Stimulated activated CD4-positive, alpha-beta T cell treated with anti-CD3 and anti-CD28 coated beads, Interleukin-15, amount 100 ng/mL, for 48 hours (primary cell): ENCODE measurements around the gene KIF23.
A peak's percentile ranks its signal among the peaks of the same experiment; 100 is the strongest.
"Not testable (repeated sequence)": the region's sequence is repeated elsewhere in the genome, so short reads cannot be mapped to it uniquely, and the experiment has no call there.

Experiments
- DNase-seq, 2 donors: peaks; one replicate each; pipeline ENCODE4 v3.0.0-alpha.2; 2020; ENCODE audit warnings: low read depth in 2 of 2

Gene KIF23

DNA sequence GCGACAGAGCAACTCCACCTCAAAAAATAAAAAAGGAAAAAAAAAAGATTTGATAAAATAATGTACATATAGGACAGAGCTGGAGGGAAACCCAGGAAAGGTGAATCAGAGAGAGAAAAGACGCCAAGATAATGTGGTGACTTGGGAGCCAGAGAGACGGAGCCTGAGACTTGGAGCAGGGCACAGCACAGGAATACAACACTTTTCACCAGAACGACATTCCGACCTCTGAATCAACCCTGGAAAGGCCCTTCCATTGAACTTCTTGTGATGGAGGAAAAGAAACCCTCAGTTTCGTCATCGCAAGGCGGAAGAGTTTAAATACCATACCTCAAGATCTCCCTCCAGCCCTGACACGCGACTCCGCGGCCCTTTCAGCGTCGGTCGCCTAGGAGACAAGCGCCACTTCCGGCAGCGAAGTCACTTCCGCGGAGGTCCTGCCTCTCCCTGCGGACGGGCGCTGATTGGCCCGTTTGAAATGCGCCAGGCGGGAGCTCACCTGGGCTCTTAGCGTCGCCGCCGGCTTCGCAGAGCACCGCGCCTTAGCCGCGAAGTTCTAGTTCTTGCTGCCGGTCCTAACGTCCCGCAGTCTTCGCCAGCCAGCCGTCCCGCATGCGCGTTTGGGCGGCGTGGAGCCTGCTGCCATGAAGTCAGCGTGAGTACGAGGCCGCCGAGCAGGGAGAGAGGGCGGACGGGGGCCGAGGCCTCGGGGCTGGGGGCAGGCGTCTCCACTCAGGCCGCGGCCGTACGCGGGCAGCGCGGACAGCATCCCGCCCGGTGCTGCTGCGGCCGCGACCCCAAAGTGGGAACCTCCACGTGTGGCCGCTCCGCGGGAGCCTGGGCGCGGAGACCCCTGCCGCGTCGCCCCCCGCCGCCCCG, at the start of gene KIF23:
KIF23 (plus strand) TSS at position 528 of the 879 bp plus-strand sequence; CDS start at position 645, 117 bp downstream.
- DNase-seq, result peak; percentile 87 to 88

- no peak for DNase-seq
Measured at GRCh38 chr15:69367236-69367635, 46.9 kb upstream of the KIF23 start.

- DNase-seq, result no peak
Measured at GRCh38 chr15:69369631-69370030, 44.5 kb upstream of the KIF23 start.

- no peak for DNase-seq
Measured at GRCh38 chr15:69373406-69373805, 40.7 kb upstream of the KIF23 start.

DNA sequence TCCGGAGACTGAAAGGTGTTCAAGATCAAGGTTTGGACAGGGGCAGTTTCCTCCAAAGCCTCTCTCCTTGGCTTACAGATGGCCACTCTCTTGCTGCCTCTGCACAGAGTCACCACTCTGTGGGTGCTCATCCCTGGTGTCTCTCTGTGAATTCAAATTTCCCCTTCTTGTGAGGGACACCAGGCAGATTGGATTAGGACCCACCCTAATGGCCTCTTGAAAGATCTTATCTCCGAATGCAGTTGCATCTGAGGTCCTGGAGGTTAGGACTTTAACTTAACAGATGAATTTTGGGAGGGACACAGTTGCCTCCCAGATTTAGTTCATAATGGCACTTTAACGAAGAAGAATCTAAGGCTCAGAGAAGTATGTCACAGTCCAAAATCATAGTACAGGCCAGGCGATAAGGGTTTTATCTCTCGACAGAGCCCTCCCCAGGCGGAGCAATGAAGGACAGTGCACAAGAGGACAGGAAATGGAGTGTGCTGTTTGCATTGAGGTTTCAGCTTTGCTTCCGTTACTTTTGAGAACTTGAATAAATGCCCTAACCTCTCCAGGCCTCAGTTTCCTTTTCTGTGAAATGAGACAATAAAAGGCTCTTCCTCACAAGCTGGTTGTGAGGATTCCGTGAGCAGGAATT, 38.9 kb upstream of the KIF23 start:
- no peak for DNase-seq

DNA sequence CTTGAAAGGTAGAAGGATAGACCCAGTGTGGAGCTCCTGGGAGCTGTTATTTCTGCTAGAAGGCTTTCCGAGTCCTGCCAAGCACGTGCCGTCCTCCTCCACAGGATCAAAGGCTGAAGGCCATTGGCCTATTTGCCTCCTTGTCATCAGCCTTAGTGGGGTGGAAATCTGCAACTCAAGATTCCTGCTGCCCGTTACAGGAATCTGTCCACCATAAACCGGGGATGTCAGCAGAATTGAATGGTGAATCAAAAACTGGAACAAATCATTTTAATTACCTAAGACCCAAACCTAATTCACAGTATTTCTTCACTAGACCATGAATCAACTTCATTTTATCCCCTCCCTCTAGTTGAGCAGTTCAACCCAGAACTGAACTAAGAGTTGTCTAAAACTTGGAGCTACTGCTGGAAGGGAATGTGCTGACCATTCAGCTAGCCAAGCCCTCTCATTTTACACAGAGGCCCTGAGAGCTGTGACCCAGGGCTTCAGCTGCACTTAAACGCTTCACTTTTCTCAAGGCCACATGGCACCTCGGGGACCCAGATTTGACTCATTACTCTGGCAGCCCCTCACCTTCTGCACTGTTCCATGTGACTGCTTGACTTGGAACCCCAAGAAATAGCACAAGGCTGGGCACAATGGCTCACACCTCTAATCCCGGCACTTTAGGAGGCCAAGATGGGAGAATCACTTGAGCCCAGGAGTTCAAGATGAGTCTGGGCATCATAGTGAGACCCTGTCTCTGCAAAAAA, 36.8 kb upstream of the KIF23 start:
- DNase-seq, result no peak

DNA sequence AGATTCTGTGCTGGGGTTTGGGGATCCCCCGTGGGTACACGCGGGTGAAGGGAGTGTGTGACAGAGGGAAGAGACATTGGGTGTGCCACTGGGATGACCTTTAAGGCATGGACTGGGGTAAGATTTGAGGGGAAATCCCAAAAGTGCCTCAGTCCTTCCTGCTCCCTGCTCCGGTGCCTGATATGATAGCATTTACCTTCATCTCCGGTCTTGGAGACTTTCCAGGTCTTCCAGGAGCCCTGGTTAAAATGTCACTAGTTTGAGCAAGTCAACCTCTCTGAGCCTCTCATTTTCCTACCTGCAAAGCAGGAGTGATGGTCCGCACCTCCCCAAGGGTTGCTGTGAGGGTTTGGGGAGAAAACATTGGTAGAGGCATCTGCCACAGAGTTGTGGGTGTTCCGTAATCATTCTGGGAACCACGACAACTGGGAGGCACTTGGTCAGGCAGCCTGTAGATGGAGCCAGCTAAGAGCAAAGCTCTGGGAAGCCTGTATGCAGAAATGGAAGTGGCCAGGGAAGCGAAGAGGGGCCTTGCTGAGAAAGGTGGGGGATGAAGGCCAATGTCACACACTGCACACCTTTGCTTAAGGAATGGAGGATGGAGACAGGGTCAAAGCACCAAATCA, 33.9 kb upstream of the KIF23 start:
- no peak for DNase-seq

DNA sequence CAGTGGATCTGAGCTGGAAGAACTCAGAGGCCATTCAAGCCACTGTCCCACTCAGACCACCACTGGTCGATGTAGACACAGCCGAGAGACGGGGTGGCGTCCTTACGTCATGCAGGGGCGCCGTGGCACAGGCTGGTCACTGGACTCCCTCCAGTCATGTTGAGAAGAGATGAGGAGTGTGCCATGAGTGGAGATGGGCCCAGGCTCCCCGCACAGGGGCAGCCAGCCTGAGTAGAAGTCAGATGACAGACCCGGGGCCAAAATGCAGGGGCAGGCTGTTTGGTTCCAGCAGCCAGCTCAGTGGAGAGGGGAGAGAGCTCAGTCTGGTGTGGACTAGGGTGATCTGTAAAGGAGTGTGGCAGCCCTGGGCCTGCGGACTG, 33.4 kb upstream of the KIF23 start:
- DNase-seq, result no peak

- DNase-seq, result not testable (repeated sequence)
Measured at GRCh38 chr15:69382176-69382575, 32.0 kb upstream of the KIF23 start.

- not testable (repeated sequence) for DNase-seq
Measured at GRCh38 chr15:69384066-69384465, 30.1 kb upstream of the KIF23 start.

DNA sequence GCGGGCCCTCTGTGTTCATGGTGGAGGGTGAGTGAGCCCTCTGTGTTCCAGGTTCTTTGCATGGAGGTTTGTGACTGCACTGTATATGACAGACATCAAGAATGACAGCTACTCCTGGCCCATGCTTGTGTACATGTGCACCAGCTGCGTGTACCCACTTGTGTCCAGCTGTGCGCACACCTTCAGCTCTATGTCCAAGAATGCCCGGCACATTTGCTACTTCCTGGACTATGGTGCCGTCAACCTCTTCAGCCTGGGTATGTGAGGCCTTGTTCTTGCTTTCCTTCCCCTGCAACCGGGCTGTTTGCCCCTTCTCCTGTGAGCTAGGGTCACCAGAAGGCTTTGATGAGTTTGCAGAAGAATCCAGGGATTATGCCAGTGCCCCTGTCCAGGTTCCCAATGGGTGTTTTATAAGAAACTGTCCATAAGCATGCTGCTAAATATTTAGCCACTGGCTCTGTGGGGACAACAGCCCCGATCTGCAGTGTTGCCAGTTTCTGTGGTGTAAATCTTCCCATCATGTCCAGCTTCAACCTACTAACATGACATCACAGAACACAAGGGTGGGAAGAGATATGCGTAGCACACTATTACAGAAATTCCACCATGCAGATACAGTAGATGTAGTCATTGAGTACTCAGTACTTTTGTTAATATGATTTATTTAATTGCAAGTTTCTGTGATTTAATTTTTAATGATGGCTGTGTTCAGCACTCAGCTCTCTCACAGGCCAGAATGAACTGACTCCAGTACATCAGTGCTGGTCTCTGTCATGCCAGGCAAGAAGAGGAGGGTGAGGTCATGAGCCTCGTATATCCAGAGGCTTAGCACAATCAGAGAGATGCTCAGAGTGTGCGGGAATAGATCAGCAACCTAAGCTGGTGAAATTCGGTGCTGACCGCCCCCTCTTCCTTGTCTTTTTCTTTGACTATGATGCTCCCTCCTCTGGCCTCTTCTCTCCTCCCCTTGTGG, 29.2 kb upstream of the KIF23 start:
- no peak for DNase-seq

DNA sequence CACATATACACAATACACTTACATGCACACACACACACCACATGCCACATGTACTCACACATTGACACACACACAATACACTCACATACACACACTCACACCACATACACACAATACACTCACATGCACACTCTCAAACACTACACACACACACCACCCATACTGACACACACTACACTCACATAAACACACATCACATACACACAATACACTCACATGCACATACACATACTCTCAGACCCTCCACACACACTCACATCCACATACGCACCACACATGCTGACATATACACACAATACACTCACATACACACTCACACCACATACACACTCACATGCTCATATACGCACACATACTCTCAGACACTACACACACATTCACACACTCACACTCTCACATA, 28.3 kb upstream of the KIF23 start:
- DNase-seq, result no peak

GRCh38 chr15:69386284-69386683, 27.9 kb upstream of the KIF23 start:
- DNase-seq, result no peak

- DNase-seq, result no peak
Measured at GRCh38 chr15:69388260-69388705, 25.9 kb upstream of the KIF23 start.

- no peak for DNase-seq
Measured at GRCh38 chr15:69389426-69389825, 24.7 kb upstream of the KIF23 start.

GRCh38 chr15:69390575-69390974, 23.6 kb upstream of the KIF23 start:
- DNase-seq, result no peak

- no peak for DNase-seq
Measured at GRCh38 chr15:69391046-69391757, 22.9 kb upstream of the KIF23 start.

DNA sequence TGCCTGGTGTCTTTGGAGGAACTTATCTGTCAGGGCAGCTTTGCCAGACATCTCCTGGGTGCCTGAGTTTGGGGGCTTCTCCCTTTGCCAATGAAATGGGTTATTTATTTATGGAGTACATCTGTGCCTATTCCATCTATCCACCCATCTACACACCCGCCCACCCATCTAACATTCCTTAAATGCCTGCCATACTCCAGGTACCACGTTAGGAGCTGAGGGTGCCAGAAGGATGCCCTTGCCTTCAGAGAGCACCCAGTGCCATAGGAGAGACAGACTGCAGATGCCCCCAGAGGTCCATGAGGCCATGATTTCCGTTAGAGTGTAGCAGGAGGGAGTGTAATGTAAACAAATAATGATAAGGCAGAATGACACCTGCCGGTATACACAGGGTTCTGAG, 21.8 kb upstream of the KIF23 start:
- DNase-seq, result no peak

GRCh38 chr15:69393831-69394491, 20.2 kb upstream of the KIF23 start:
- no peak for DNase-seq
